HFF-Myc (cell line): Measurements from ENCODE around the gene RPH3AL.
A peak's percentile ranks its signal among the peaks of the same experiment; 100 is the strongest.

Source experiments
- DNase-seq: peaks from one replicate; pipeline ENCODE4 v3.0.0-alpha.2; 2011; ENCODE audit warnings: low read depth; ENCODE audit errors: extremely low read depth
- H3K4me3 ChIP-seq: replicated peaks from 2 replicates; pipeline ENCODE4 v1.5.1; 2011; ENCODE audit warnings: low read depth, mild to moderate bottlenecking, control low read depth, low read length
- TF ChIP-seq, protein P1 (sequence below): IDR thresholded peaks from 2 replicates; pipeline ENCODE4 v1.5.1; 2012; ENCODE audit warnings: mild to moderate bottlenecking, low read depth, low read length, control low read depth; ENCODE audit errors: missing control alignments

RPH3AL gene

DNA sequence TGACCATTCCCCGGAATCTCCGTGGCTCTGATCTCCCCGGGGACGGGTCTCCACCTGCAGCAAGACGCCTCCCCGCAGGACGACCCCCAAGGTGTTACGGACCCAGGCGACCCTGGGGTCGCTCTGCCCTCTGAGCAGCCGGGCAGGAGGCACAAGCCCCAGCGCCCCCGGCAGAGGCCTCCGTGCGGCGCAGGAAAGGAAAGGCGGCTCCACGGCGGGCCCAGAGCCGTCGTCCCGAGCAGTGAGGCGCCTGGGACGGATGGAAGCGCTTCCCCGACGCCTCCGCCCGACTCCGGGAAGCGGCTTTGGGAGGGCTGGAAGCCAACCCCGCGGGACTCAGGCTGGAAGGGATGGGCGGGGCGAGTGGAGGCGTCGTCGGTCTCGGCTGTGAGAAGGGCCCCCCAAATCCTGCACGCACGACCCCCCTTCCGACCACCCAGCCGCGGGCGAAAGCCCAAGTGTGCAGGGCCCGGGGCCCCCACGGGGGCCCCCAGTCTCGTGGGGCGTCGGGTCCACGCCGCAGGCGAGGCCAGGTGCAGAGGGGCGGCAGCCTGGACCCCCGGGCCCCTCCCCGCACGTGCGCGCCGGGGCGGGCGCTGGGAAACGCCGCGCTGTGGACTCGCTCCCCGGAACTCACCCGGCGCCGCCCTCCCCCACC lies 32.7 kb upstream of the RPH3AL start:
- DNase-seq, result no peak
- TF ChIP-seq, protein P1, sequence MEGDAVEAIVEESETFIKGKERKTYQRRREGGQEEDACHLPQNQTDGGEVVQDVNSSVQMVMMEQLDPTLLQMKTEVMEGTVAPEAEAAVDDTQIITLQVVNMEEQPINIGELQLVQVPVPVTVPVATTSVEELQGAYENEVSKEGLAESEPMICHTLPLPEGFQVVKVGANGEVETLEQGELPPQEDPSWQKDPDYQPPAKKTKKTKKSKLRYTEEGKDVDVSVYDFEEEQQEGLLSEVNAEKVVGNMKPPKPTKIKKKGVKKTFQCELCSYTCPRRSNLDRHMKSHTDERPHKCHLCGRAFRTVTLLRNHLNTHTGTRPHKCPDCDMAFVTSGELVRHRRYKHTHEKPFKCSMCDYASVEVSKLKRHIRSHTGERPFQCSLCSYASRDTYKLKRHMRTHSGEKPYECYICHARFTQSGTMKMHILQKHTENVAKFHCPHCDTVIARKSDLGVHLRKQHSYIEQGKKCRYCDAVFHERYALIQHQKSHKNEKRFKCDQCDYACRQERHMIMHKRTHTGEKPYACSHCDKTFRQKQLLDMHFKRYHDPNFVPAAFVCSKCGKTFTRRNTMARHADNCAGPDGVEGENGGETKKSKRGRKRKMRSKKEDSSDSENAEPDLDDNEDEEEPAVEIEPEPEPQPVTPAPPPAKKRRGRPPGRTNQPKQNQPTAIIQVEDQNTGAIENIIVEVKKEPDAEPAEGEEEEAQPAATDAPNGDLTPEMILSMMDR, result no peak
- peak overlapping the region; percentile 19; the same call in 1 of the 2 replicates for H3K4me3 ChIP-seq

DNA sequence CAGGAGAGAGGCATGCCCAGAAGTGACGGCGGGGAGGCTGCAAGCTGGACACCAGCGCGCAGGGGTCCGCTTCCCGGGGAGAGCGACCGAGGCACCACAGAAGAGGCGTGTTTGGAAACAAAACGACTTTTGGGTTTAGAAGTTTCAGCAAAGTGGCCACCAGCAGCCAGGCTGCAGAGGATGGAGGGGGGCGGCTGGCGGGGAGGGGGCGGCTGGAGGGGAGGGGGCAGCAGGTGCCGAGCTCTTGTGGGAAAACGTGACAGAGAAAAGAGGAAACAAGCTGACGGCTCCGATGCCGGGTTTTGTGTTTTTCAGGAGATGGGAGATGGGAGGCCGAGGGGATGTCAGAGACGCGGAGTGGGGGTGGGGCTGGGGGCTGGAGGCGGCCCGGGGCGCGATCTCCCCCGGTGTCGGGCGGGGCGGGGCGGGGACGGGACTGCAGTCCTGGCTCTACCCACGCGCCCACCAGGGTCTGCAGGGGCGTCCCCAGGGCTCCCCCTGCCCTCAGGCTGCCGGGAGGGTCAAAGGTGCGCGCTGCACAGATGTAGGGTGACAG lies 32.1 kb upstream of the RPH3AL start:
- H3K4me3 ChIP-seq, result no peak overlapping the region
- DNase-seq, result no peak
- TF ChIP-seq, protein P1, result no peak

DNA sequence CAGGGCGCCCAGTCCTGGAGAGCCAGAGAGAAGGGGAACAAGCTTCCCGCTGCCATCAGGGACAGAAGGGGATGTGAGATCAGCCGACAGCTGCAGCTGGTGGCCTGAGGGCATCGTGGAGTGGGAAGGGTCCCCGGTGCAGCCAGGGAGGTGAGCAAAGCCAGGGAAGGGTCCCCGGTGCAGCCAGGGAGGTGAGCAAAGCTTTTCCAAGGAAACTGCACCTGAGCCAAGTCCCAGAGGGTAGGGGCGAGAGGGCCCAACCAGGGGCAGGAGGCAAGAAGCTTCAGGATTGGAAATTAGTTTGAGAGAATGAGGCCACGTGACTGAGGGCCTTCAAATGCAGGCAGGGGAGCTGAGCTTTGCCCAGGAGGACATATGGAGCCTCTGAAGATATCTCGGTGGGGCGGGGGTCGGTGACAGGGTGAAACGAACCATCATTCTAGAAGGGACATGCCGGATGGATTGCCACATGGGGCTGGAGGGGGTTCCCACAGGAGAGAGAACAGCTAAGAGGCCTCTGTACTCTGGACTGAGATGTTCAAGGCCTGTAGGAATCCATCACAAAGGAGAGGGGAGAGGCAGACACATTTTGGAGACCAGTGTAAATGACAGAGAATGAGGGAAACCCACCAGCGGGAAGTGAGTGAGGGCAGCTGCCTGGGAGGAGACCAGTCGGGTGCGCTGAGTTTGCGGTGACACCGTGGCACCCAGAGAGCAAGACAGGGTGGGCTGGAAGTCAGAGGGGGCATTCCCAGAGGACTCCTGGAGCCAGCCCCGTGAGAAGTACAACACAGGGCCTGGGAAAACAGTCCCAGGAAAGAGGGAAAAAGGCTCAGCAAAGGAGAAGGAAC lies 31.4 kb upstream of the RPH3AL start:
- no peak for DNase-seq
- H3K4me3 ChIP-seq, result no peak overlapping the region
- TF ChIP-seq, protein P1, result no peak

DNA sequence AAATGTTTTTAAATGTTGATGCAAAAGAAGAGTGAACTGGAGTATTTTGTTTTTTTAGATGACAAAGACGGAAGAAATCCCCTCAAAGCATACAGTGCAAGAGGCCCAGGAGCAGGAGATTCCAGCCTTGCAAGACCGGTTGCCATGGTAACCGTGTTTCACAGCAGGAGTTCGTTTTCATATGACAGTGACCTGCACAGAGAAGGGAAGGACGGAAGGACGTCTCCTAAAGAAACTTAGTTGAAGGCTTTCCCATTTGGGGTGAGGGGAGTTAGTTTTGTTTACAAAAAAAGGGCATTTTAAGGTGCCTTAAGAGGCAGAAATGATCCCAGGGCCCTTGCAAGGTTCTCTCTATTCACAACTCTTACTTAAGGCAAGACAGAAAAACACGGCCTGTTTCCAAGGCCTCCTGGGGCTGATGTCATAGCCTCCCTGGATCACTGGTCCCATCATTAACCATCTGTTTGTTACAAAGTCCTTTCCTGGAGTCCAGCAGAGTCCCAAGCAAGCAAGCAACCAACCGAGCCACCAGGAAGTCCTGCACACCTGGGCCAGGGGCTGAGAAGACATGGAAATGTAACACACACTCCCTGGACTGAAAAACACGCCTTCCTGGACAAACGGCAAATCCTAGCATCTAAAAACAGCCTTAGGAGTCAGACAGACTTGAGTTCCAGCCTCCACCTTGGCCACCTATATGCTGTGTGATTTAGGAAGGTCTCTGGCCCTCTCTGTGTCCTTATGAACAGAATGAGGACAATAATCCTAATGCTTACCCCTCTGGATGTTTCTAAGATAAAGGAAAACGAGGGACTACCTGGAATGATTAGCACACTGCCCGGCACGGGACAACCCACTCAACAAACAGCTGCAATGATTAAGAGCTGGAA lies 30.3 kb upstream of the RPH3AL start:
- no peak overlapping the region for H3K4me3 ChIP-seq
- TF ChIP-seq, protein P1, result no peak
- DNase-seq, result no peak

DNA sequence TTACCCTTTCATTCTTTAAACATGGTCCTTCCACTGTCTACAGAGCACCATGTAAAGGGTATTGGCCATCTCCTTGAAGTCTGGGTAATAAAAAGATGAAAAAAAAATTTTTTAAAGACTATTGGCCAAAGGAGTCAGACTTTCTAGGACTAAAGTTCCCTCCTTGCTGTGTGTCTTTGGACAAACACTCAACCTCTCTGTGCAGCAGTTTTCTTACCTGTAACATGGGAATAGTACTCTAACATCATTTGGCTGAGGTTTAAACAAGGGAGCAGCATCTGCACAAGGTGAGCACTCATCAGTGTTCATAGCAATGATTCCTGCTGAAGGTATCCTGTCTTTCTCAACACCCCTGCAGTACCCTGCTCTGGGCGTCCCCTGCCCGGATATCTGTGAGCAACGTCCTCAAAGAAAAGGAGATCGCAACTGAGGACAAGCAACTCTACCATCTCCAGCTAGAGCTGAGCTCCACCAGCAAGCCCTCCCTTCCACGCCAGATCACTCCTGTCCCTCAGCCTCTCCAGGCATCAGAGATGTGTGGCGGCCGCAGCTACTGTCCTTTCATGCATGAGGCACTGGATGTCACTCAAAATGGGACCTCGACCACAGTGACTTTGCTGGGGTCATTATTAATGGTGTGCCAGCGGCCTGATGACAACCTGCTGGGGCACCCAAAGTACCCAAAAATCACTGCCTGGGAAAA lies 29.5 kb upstream of the RPH3AL start:
- H3K4me3 ChIP-seq, result no peak overlapping the region
- DNase-seq, result no peak
- TF ChIP-seq, protein P1, result no peak

DNA sequence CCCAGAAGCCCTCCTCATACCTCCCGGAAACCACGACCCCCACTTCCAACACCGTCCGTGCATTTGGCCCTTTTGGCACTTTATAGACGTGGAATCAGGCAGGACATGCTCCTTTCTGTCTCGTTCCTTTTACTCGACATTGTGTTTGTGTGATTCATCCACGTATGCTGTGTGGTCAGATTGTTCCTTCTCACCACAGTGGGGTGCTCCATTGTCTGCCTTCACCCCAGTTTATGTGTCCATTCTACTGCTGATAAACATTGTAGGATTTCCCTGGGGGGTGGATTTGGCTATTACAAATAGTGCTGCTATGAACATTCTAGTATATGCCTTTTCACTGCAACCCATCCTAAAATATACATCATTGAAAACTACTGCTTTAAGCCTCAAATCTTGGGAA lies 28.9 kb upstream of the RPH3AL start:
- no peak overlapping the region for H3K4me3 ChIP-seq
- TF ChIP-seq, protein P1, result no peak
- DNase-seq, result no peak
